Stimulated activated CD4-positive, alpha-beta T cell treated with anti-CD3 and anti-CD28 coated beads, Interleukin-12 subunit alpha, Interleukin-12 subunit beta, amount 100 ng/mL, for 48 hours (primary cell): ENCODE data around the gene SLCO3A1.

Experiments used
- DNase-seq, 3 donors: peaks; one replicate each; pipeline ENCODE4 v3.0.0-alpha.2; 2020; ENCODE audit warnings: low read depth in 2 of 3, low spot score in 1 of 3

SLCO3A1 gene

DNA sequence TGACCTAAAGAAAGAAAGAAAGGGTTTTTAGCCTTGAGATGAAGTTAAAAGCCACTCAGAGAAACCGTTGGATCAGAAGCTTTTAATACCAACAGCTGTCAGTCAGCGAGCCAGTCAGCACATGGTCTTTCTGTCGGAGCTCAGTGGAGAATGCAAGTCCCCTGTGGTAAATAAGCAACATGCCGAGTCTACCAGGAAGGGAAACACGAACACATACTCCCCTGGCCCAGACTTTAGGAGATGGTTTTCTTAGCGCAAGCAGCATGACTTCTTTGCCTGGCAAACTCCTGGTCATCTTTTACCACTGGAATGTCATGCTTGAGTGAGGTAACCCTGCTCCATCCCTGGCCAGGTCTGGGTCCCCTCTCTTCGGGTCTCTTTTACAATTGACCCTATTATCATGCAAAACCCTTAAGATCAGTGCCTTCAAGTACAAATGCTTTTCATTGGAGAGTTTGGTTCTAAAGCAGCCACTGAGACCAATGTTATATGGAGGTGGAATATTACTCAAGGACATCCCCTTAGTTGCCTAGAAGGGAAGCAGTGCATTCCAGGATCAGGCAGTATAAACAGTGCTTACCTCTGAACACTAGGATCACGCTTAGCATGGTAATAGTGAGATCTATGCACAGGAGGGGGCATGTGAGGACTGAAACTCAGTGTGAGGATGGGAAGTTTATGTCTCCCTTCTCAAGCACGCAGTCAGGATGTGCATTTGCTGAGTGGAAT is 28.2 kb downstream of the SLCO3A1 start:
- no peak for DNase-seq

DNA sequence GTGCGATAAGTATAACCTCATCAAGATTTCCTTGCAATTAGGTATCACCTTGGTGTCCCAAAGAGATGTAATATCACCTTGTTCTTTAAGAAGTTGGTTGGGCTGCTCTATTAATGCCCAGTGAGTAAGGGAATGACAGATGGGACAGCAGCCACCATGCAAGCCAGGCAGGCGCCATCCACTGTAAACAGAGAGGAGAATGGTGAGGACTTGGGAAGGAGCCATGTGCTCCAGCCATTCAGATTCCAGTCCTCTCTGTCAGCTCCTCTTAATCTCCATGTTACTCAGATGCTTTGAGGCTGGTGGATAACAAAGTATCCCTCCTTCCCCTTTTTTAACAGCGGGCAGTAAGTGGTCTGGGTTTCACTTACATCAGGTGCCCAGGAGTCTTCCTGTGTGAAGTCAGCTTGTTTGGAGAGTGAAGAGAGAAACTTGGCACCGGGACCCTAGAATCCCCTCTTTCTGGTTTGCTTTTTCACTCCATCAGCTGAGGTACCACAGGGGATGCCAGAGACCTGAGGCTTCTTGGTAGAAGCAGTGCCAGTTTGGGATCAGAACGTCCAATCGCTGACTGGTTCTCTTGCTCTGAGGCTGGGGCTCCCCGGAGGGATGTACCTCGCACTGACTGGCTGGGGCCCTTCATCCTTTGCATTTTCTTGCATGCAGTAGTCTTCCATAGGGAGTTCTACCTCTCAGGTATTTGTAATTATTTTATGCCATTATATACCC is 29.5 kb downstream of the SLCO3A1 start:
- DNase-seq: no peak

DNA sequence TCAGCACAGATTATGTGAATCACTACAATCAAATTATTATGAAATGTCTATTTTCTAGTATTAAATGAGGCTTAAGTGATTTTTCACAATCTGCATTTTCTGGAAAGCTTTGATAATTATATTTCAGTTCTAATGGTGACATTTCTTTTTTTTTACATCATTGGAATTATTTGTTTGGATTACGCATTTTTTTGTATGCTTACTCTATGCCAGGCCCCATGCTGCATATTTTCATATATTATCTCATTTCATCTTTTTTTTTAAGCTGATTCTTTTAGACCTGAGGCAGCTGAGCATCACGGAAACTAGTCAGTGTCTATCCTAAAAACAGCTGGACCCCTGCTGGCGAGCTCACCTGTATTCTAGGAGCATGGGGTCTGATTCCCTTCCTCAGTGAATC is 31.1 kb downstream of the SLCO3A1 start:
- no peak for DNase-seq

- DNase-seq: no peak
Observed at GRCh38 chr15:91885054-91885453, 31.5 kb downstream of the SLCO3A1 start.

- no peak for DNase-seq
Observed at GRCh38 chr15:91885714-91886270, 32.3 kb downstream of the SLCO3A1 start.

GRCh38 chr15:91886878-91887277 is 33.4 kb downstream of the SLCO3A1 start:
- DNase-seq: no peak

- DNase-seq: no peak
Observed at GRCh38 chr15:91887321-91887720, 33.8 kb downstream of the SLCO3A1 start.

- no peak for DNase-seq
Observed at GRCh38 chr15:91887921-91888373, 34.4 kb downstream of the SLCO3A1 start.

- no peak for DNase-seq
Observed at GRCh38 chr15:91889111-91889815, 35.8 kb downstream of the SLCO3A1 start.

DNA sequence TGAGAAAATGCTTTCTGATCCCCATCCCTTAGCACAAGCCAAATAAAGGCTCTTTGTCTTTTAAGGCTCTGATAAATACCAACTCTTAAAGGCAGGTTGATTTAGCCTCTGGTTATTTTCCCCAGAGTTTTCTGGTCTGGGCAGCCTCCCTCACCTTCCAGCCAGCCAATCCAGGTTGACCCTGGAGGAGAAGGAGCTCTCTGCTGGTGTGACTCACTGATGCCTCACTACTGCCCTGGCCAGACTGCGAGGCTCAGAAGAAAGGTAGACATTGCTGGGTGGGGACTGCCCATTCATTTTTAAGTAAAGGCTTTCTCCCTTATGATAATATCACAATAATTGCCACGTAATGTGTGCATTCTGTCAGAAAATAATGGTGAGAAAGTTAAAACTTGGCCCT is 37.1 kb downstream of the SLCO3A1 start:
- DNase-seq: no peak

- no peak for DNase-seq
Observed at GRCh38 chr15:91891101-91891500, 37.6 kb downstream of the SLCO3A1 start.

DNA sequence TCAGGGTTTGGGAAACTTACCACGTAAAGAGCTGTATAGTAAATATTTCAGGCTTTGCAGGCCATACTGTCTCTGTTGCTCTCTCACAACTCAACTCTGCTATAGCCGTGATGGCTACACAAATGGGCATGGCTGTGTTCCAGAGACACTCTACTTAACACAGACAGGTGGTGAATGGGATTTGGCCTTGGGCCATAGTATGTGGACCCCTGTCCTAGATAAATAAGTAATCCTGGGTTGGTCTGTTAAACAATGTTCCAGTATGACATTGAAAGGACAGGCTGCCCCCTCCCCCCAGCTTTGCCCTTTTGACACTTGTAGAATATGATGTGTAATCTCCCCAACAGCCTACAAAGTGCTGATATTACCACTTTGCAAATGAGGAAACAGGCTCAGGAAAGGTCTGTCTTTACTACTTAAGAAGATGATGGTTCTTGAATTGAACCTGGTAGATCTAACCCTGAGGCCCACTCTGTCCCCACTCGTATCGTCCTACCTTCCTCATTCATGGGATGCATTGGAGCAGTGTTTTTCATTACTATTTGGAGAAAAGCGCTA is 38.4 kb downstream of the SLCO3A1 start:
- no peak for DNase-seq

- DNase-seq: no peak
Observed at GRCh38 chr15:91892436-91892835, 38.9 kb downstream of the SLCO3A1 start.

GRCh38 chr15:91894606-91895005 is 41.1 kb downstream of the SLCO3A1 start:
- no peak for DNase-seq

DNA sequence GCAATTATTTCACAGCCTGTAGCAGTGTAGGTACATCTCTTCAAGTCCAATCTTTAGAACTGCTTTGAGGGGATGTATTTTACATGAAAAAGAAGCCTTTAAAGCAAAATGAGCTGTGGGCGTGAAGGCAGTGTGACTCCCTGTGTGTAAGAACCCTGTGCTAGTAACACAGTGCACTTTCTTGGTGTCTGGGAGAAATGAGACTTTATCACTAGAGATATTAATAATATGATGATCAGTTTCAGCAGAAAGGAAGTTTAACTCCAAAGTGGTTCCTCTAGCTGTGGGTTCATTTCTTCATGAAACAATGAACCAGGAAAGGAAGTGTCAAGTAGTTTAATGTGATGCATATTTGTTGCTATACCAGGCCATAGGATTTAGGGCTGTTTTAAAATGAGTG is 41.5 kb downstream of the SLCO3A1 start:
- no peak for DNase-seq

DNA sequence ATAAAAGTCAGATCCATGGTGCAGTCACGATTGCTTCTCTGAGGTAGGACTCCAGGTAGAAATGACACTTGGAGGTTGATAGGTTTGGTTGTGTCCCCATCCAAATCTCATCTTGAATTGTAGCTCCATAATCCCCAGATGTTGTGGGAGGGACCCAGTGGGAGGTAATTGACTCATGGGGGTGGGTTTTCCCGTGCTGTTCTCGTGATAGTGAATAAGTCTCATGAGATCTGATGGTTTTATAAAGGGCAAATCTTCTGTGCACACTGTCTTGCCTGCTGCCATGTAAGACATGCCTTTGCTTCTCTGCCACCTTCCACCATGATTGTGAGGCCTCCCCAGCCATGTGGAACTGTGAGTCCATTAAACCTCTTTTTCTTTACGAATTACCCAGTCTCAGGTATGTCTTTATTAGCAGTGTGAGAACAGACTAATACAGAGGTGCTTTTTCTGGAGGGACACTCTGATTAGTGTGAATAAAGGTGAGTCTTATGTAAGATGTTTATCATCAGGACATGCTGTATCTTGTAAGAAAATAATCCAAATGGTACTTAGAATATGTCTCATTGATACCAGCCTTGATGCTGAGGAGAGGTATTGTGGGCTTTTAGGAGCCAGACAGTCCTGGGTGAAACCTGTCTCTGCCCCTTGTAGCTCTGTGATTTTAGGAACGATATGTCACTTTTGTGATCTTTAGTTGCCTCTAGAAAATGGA is 43.0 kb downstream of the SLCO3A1 start:
- no peak for DNase-seq

DNA sequence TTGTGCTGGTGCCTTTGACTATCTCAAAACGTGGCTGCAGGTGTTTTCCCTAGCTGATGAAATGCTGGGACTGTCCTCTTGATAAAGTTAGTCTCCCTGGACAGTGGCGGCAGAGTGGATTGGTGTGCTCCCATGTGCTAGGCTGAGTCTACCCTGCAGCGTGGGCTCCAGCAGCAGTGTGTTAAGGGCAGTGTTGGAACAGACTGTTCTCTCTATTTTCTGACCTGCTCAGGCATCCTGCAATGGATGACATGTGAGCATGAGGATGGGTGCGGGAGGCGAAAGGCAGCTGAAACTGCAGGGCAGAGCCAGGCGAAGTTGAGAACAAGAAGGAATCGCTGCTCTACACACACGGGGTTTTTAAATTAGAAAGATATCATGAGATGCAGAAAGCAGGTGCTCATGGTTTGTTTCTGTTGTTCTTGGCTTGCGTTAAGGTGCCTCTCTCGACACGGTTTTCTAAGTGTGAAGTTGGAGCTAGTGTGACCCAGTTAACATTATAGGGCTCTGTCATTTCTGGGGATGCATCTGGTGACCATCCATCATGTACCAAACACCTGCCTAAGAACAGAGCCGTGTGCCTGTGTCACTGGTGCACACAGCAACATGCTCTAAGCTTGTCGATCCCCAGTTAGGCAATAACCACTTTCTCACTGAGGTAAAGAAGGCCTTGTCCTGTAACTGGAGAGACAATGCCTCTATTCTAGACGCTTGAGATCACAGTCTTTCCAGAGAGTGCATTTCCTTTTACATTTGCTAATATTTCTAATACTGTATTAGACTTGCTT is 44.3 kb downstream of the SLCO3A1 start:
- DNase-seq: no peak

GRCh38 chr15:91898843-91899242 is 45.3 kb downstream of the SLCO3A1 start:
- DNase-seq: no peak

- DNase-seq: no peak
Observed at GRCh38 chr15:91904942-91905341, 51.4 kb downstream of the SLCO3A1 start.

DNA sequence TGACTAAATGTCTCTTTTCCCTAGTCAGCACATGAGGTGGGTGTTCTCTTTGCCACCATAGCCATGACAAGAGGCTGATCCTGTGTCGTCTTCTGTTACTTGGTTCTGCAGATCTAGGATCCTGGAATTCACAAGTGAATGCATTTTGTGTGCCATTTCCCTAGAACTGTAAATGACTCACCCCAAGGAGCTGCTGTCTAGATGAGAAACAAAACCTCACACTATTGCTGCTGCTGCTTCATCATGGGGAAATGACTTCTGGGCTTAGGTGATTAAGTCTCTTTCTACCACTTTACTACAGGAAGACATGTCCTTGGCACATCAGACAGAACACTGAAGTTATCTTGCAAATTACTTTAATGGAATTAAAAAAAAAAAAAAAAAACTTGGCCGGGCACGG is 54.9 kb downstream of the SLCO3A1 start:
- no peak for DNase-seq
